ENCODE data around the gene MYO10.

The MYO10 gene

GRCh38 chr5:16889972-16890519 is 46.0 kb downstream of the MYO10 start:
- TF ChIP-seq CTCF (IDR thresholded peaks at IDR 0.05) = no peak

- TF ChIP-seq CTCF (IDR thresholded peaks at IDR 0.05) = no peak
Measured at GRCh38 chr5:16889203-16889971, 46.7 kb downstream of the MYO10 start.

- no peak for TF ChIP-seq CTCF (IDR thresholded peaks at IDR 0.05)
Measured at GRCh38 chr5:16888694-16889124, 47.4 kb downstream of the MYO10 start.

DNA sequence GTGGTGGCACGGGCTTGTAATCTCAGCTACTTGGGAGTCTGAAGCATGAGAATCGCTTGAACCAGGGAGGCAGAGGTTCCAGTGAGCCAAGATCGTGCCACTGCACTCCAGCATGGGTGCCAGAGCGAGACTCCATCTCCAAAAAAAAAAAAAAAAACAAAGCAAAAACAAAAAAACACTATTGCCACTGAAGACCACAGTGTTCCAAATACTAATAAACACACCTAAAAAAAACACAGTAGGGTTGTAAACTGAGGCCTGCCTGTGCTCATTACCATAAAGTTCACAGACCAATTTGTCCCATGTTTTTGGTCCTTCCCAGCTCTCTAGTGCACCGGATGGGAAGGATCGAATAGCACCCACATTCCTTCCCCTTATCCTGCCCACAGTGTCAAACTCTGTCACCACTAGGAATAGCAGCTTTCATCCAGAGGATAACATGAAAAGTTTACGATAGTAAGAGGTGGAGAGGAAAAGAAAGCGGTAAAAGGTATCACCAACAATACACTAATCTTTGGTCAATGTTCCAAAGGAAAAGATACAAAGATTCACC is 49.2 kb downstream of the MYO10 start:
- no peak for TF ChIP-seq CTCF (IDR thresholded peaks at IDR 0.05)

DNA sequence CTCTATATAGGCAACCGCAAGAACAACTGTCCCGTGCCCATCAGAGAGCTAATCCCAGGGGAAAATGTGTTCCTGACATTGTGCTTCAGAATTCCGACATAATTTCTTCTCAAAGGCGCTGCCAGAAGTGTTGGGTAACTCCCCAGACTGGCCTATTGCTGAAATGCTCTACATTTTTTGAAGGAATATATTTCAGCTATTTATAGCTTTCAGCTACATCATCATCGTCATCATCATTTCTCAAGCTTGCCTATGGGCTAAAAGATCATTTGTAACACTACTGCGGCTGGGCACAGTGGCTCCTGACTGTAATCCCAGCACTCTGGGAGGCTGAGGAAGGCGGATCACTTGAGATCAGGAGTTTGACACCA is 49.7 kb downstream of the MYO10 start:
- no peak for TF ChIP-seq CTCF (IDR thresholded peaks at IDR 0.05)

DNA sequence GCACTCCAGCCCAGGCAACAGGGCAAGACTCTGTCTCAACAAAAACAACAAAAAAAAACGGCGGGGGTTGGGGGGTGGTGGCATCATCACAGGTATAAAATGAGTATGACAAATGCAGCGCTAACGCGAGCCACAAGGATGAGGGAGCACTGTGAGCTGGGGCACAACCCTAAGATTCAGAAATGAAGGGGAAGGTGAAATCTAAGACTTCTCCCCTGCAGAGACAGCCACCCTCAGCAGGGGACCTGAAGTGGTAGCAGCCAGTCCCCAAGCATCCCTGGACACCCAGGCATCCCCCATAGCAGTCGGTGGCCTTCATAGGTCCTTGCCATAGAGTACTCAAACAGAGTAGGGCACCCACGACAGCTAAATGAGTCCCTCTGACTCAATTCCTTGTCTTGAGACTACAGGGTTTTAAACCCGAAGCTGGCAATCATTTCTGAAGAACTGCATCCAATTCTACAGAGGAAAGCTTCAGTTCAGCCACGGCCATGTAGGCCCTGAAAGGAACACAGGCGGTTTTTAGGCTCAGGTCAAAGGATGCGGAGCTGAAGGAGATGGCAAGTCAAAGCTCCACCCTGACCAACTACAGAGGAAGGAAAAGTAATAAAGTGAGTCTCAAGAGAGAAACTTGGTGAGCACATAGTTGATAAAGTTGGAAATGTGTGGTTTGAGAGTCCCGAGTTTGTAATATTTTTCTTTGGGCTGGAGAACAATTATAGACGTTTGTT is 50.3 kb downstream of the MYO10 start:
- TF ChIP-seq CTCF (IDR thresholded peaks at IDR 0.05) = no peak

GRCh38 chr5:16884595-16884994 is 51.5 kb downstream of the MYO10 start:
- no peak for TF ChIP-seq CTCF (IDR thresholded peaks at IDR 0.05)

All from LNCAP (cell line).